GM18867 (cell line): Measurements from ENCODE around the gene ECSCR.
"Not testable (repeated sequence)": the region's sequence is repeated elsewhere in the genome, so short reads cannot be mapped to it uniquely, and the experiment has no call there.

Experiments used
- ATAC-seq: cut with Tn5 transposase; IDR thresholded peaks from one replicate; pipeline ENCODE4 v1.9.1; 2021; ENCODE audit warnings: mild to moderate bottlenecking, moderate library complexity; ENCODE audit not compliant: unreplicated experiment

ECSCR gene

GRCh38 chr5:139462586-139463276 lies at the start of gene ECSCR:
ECSCR (minus strand) TSS chr5:139462743; CDS start chr5:139462670, 73 bp downstream.
- no peak for ATAC-seq

GRCh38 chr5:139504722-139505121 lies 42.2 kb upstream of the ECSCR start:
- not testable (repeated sequence) for ATAC-seq

GRCh38 chr5:139503879-139504278 lies 41.3 kb upstream of the ECSCR start:
- not testable (repeated sequence) for ATAC-seq

- ATAC-seq: not testable (repeated sequence)
Observed at GRCh38 chr5:139503036-139503817, 40.7 kb upstream of the ECSCR start.

- no peak for ATAC-seq
Observed at GRCh38 chr5:139501381-139501780, 38.8 kb upstream of the ECSCR start.

- no peak for ATAC-seq
Observed at GRCh38 chr5:139495638-139496435, 33.3 kb upstream of the ECSCR start.

GRCh38 chr5:139494832-139495231 lies 32.3 kb upstream of the ECSCR start:
- no peak for ATAC-seq

GRCh38 chr5:139494256-139494655 lies 31.7 kb upstream of the ECSCR start:
- ATAC-seq: no peak

- no peak for ATAC-seq
Observed at GRCh38 chr5:139492700-139493192, 30.2 kb upstream of the ECSCR start.

GRCh38 chr5:139488260-139488659 lies 25.7 kb upstream of the ECSCR start:
- no peak for ATAC-seq

- no peak for ATAC-seq
Observed at GRCh38 chr5:139486201-139486600, 23.7 kb upstream of the ECSCR start.

- ATAC-seq: not testable (repeated sequence)
Observed at GRCh38 chr5:139482890-139483208, 20.3 kb upstream of the ECSCR start.

- no peak for ATAC-seq
Observed at GRCh38 chr5:139482050-139482889, 19.7 kb upstream of the ECSCR start, which contains the start of gene STING1. STING1 (minus strand) TSS chr5:139482758; CDS start chr5:139481704, 1,054 bp downstream.

- no peak for ATAC-seq
Observed at GRCh38 chr5:139481580-139482049, 19.1 kb upstream of the ECSCR start.

- ATAC-seq: no peak
Observed at GRCh38 chr5:139481122-139481533, 18.6 kb upstream of the ECSCR start.

- not testable (repeated sequence) for ATAC-seq
Observed at GRCh38 chr5:139479729-139480128, 17.2 kb upstream of the ECSCR start.

- not testable (repeated sequence) for ATAC-seq
Observed at GRCh38 chr5:139478657-139479423, 16.3 kb upstream of the ECSCR start.

GRCh38 chr5:139475865-139476617 lies 13.5 kb upstream of the ECSCR start:
- ATAC-seq: no peak
